ENCODE data around the gene COX5A. TPM values are rescaled to one million over a fixed set of nuclear protein-coding genes. Genes with fewer than 3 reads are reported as not detected.

Gene COX5A
- total RNA-seq, 5 donors from 2014 or later (not counting 1 experiment from before 2014, with no cell fraction given), result 58.5 to 83.1 (median 76.7) TPM

- Mint-ChIP-seq H3K4me1 (peaks cover 23 to 33% (median 27%) of the 10 kb centered on the region in 3 donors), H3K4me3 (peak overlapping the region; percentile 69 to 73 (median 72)), H3K36me3 (no peaks in the 10 kb centered on the region), H3K27ac (no peak overlapping the region), H3K27me3 (peaks cover 12 to 29% of the 10 kb centered on the region in 2 donors), H3K9me3 (no peaks in the 10 kb centered on the region)
- H3K4me3 ChIP-seq (ENCODE audit: control insufficient read depth in 1 of 2, extremely low read depth in 1 of 2, low read length in 1 of 2), result peak overlapping the region; percentile 39 to 70
- H3K4me1 ChIP-seq (ENCODE audit: control insufficient read depth in 1 of 2, extremely low read depth in 1 of 2, insufficient read depth in 2 of 2, low read length in 2 of 2), result peaks cover 3 to 43% of the 10 kb centered on the region in 2 experiments
- no peak for ATAC-seq (replicated peaks in 1 of 4)
- no peak for DNase-seq
- CTCF ChIA-PET, result interaction anchor here (0.6 to 1.1 kb wide), 4 partner anchors 19 to 591 kb away, joined by 3 to 7 read pairs (median 3); partner anchors contain the start of gene COX5A (in 1 of the 2)
- 5% methylated on average over 15 of the region's 28 CpGs for WGBS (ENCODE audit: insufficient coverage)
- H3K9me3 ChIP-seq, result no peaks in the 10 kb centered on the region
- H3K27ac ChIP-seq (ENCODE audit: low read length), result no peak overlapping the region
- no peaks in the 10 kb centered on the region for H3K36me3 ChIP-seq (ENCODE audit: control insufficient read depth in 2 of 2, extremely low read depth in 1 of 2, insufficient read depth in 1 of 2, low read length in 1 of 2)
- H3K27me3 ChIP-seq (replicated peaks in 1 of 2; ENCODE audit: control insufficient read depth in 2 of 2, extremely low read depth in 1 of 2, insufficient read depth in 2 of 2, low read length in 1 of 2), result peaks cover 2 to 56% of the 10 kb centered on the region in 2 experiments
- POLR2A ChIA-PET, result no interaction called here
These were observed 19.7 kb upstream of the COX5A start for GRCh38 chr15:74957476-74958035.

GRCh38 chr15:74956648-74957475 lies 19.0 kb upstream of the COX5A start, which contains the start of gene RPP25:
Gene RPP25 (minus strand): TSS chr15:74956772. CDS start chr15:74956583, 189 bp downstream.
- H3K27ac Mint-ChIP-seq, result no peak within 1 kb of the TSS
- DNase-seq (peak in 32 of 35 experiments; percentile 12 to 70 (median 38)), ATAC-seq (replicated peaks in 1 of 4) (peak; percentile 89 to 92 (median 90))
- Histone ChIP-seq H3K36me3 (ENCODE audit: control insufficient read depth in 2 of 2, extremely low read depth in 1 of 2, insufficient read depth in 1 of 2, low read length in 1 of 2) (no peaks in the 10 kb centered on the region), H3K27ac (ENCODE audit: low read length) (no peak within 1 kb of the TSS), H3K27me3 (replicated peaks in 1 of 2; ENCODE audit: control insufficient read depth in 2 of 2, extremely low read depth in 1 of 2, insufficient read depth in 2 of 2, low read length in 1 of 2) (peaks cover 2 to 57% of the 10 kb centered on the region in 2 experiments), H3K9me3 (no peaks in the 10 kb centered on the region), H3K4me1 (ENCODE audit: control insufficient read depth in 1 of 2, extremely low read depth in 1 of 2, insufficient read depth in 2 of 2, low read length in 2 of 2) (peaks cover 3 to 43% of the 10 kb centered on the region in 2 experiments), H3K4me3 (ENCODE audit: control insufficient read depth in 1 of 2, extremely low read depth in 1 of 2, low read length in 1 of 2) (peak within 1 kb of the TSS; percentile 39 to 70)
- POLR2A ChIA-PET, result interaction anchor here in 1 of 2 donors (0.6 kb wide), 1 partner anchor 1708 kb away, joined by 3 read pairs; no protein-coding TSS in a partner anchor
- H3K4me3 Mint-ChIP-seq, result peak within 1 kb of the TSS; percentile 69 to 73 (median 72)
- CTCF ChIA-PET, result interaction anchor here (0.5 to 1.1 kb wide), 5 partner anchors 19 to 590 kb away, joined by 3 to 7 read pairs (median 3); partner anchors contain the start of gene COX5A (in 1 of the 2)
- H3K4me1 Mint-ChIP-seq, result peaks cover 23 to 33% (median 27%) of the 10 kb centered on the region in 3 donors
- peaks cover 12 to 29% of the 10 kb centered on the region in 2 donors for H3K27me3 Mint-ChIP-seq
- no peaks in the 10 kb centered on the region for H3K9me3 Mint-ChIP-seq
- H3K36me3 Mint-ChIP-seq, result no peaks in the 10 kb centered on the region
- WGBS (ENCODE audit: insufficient coverage), result under 1% methylated on average over 83 of the region's 83 CpGs

- H3K27ac Mint-ChIP-seq, result no peak overlapping the region
- ChIA-PET POLR2A (interaction anchor here in 1 of 2 donors (0.6 kb wide), 1 partner anchor 1709 kb away, joined by 3 read pairs; no protein-coding TSS in a partner anchor), CTCF (interaction anchor here in 1 of 2 donors (1.1 kb wide), 1 partner anchor 168 kb away, joined by 3 read pairs; no protein-coding TSS in a partner anchor)
- Histone ChIP-seq H3K4me3 (ENCODE audit: control insufficient read depth in 1 of 2, extremely low read depth in 1 of 2, low read length in 1 of 2) (peak overlapping the region; percentile 21 to 70), H3K9me3 (no peaks in the 10 kb centered on the region), H3K36me3 (ENCODE audit: control insufficient read depth in 2 of 2, extremely low read depth in 1 of 2, insufficient read depth in 1 of 2, low read length in 1 of 2) (no peaks in the 10 kb centered on the region), H3K4me1 (ENCODE audit: control insufficient read depth in 1 of 2, extremely low read depth in 1 of 2, insufficient read depth in 2 of 2, low read length in 2 of 2) (peaks cover 3 to 43% of the 10 kb centered on the region in 2 experiments), H3K27ac (ENCODE audit: low read length) (no peak overlapping the region), H3K27me3 (replicated peaks in 1 of 2; ENCODE audit: control insufficient read depth in 2 of 2, extremely low read depth in 1 of 2, insufficient read depth in 2 of 2, low read length in 1 of 2) (peaks cover 2 to 61% of the 10 kb centered on the region in 2 experiments)
- H3K27me3 Mint-ChIP-seq, result peaks cover 12 to 29% of the 10 kb centered on the region in 2 donors
- peaks cover 23 to 33% (median 27%) of the 10 kb centered on the region in 3 donors for H3K4me1 Mint-ChIP-seq
- DNase-seq (peak in 33 of 35 experiments; percentile 15 to 73 (median 43)), ATAC-seq (replicated peaks in 1 of 4) (peak; percentile 68 to 71 (median 71))
- H3K9me3 Mint-ChIP-seq, result no peaks in the 10 kb centered on the region
- peak overlapping the region; percentile 34 to 69 (median 56) for H3K4me3 Mint-ChIP-seq
- H3K36me3 Mint-ChIP-seq, result no peaks in the 10 kb centered on the region
- WGBS (ENCODE audit: insufficient coverage), result 26% methylated on average over 87 of the region's 88 CpGs
These were observed 18.1 kb upstream of the COX5A start for GRCh38 chr15:74955796-74956647.

- no peak overlapping the region for H3K4me3 ChIP-seq (ENCODE audit: control insufficient read depth in 1 of 2, extremely low read depth in 1 of 2, low read length in 1 of 2)
- Mint-ChIP-seq H3K27me3 (peaks cover 12 to 26% of the 10 kb centered on the region in 2 donors), H3K4me3 (peak overlapping the region in 2 of 3 donors; percentile 56 to 69), H3K36me3 (no peaks in the 10 kb centered on the region), H3K9me3 (no peaks in the 10 kb centered on the region), H3K4me1 (peaks cover 26 to 35% (median 27%) of the 10 kb centered on the region in 3 donors), H3K27ac (no peak overlapping the region)
- no peak for ATAC-seq (replicated peaks in 1 of 4)
- ChIA-PET CTCF (interaction anchor here in 1 of 2 donors (0.6 to 1.7 kb wide), 2 partner anchors 17 to 317 kb away, joined by 3 to 5 read pairs; partner anchors contain the start of gene COX5A), POLR2A (interaction anchor here in 1 of 2 donors (0.6 kb wide), 1 partner anchor 883 kb away, joined by 7 read pairs; no protein-coding TSS in a partner anchor)
- no peaks in the 10 kb centered on the region for H3K9me3 ChIP-seq
- peaks cover 2 to 61% of the 10 kb centered on the region in 2 experiments for H3K27me3 ChIP-seq (replicated peaks in 1 of 2; ENCODE audit: control insufficient read depth in 2 of 2, extremely low read depth in 1 of 2, insufficient read depth in 2 of 2, low read length in 1 of 2)
- H3K36me3 ChIP-seq (ENCODE audit: control insufficient read depth in 2 of 2, extremely low read depth in 1 of 2, insufficient read depth in 1 of 2, low read length in 1 of 2), result no peaks in the 10 kb centered on the region
- no peak overlapping the region for H3K27ac ChIP-seq (ENCODE audit: low read length)
- no peak for DNase-seq
- H3K4me1 ChIP-seq (ENCODE audit: control insufficient read depth in 1 of 2, extremely low read depth in 1 of 2, insufficient read depth in 2 of 2, low read length in 2 of 2), result peaks cover 3 to 43% of the 10 kb centered on the region in 2 experiments
- WGBS (ENCODE audit: insufficient coverage), result 89% methylated on average over 6 of the region's 8 CpGs
These were observed 17.1 kb upstream of the COX5A start for GRCh38 chr15:74955017-74955416.

- Histone ChIP-seq H3K9me3 (no peaks in the 10 kb centered on the region), H3K27me3 (replicated peaks in 1 of 2; ENCODE audit: control insufficient read depth in 2 of 2, extremely low read depth in 1 of 2, insufficient read depth in 2 of 2, low read length in 1 of 2) (peaks cover 2 to 60% of the 10 kb centered on the region in 2 experiments), H3K4me3 (ENCODE audit: control insufficient read depth in 1 of 2, extremely low read depth in 1 of 2, low read length in 1 of 2) (no peak overlapping the region), H3K36me3 (ENCODE audit: control insufficient read depth in 2 of 2, extremely low read depth in 1 of 2, insufficient read depth in 1 of 2, low read length in 1 of 2) (no peaks in the 10 kb centered on the region), H3K27ac (ENCODE audit: low read length) (no peak overlapping the region), H3K4me1 (ENCODE audit: control insufficient read depth in 1 of 2, extremely low read depth in 1 of 2, insufficient read depth in 2 of 2, low read length in 2 of 2) (peaks cover 3 to 43% of the 10 kb centered on the region in 2 experiments)
- Mint-ChIP-seq H3K27me3 (peaks cover 10 to 23% of the 10 kb centered on the region in 2 donors), H3K9me3 (no peaks in the 10 kb centered on the region), H3K27ac (no peak overlapping the region), H3K36me3 (no peaks in the 10 kb centered on the region), H3K4me1 (peaks cover 24 to 34% (median 25%) of the 10 kb centered on the region in 3 donors), H3K4me3 (peak overlapping the region in 1 of 3 donors; percentile 69)
- DNase-seq, result no peak
- CTCF ChIA-PET, result interaction anchor here in 1 of 2 donors (0.6 to 1.7 kb wide), 2 partner anchors 17 to 317 kb away, joined by 3 to 5 read pairs; partner anchors contain the start of gene COX5A
- POLR2A ChIA-PET, result interaction anchor here in 1 of 2 donors (0.6 kb wide), 1 partner anchor 883 kb away, joined by 7 read pairs; no protein-coding TSS in a partner anchor
- no peak for ATAC-seq (replicated peaks in 1 of 4)
These were observed 16.6 kb upstream of the COX5A start for GRCh38 chr15:74954515-74954914.
